GM12873 (cell line): ENCODE results near the gene PCDHGB7.

Experiments used
- TF ChIP-seq, protein P1 (sequence below): IDR thresholded peaks from 2 replicates; pipeline ENCODE4 v1.5.1; 2012; ENCODE audit warnings: low read depth, mild to moderate bottlenecking, moderate library complexity, low read length, control low read depth; ENCODE audit not compliant: insufficient read depth; ENCODE audit errors: missing control alignments

The PCDHGB7 gene

DNA sequence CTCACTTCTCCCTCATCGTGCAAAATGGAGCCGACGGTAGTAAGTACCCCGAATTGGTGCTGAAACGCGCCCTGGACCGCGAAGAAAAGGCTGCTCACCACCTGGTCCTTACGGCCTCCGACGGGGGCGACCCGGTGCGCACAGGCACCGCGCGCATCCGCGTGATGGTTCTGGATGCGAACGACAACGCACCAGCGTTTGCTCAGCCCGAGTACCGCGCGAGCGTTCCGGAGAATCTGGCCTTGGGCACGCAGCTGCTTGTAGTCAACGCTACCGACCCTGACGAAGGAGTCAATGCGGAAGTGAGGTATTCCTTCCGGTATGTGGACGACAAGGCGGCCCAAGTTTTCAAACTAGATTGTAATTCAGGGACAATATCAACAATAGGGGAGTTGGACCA is 13.8 kb downstream of the PCDHGB7 start:
- TF ChIP-seq, protein P1, sequence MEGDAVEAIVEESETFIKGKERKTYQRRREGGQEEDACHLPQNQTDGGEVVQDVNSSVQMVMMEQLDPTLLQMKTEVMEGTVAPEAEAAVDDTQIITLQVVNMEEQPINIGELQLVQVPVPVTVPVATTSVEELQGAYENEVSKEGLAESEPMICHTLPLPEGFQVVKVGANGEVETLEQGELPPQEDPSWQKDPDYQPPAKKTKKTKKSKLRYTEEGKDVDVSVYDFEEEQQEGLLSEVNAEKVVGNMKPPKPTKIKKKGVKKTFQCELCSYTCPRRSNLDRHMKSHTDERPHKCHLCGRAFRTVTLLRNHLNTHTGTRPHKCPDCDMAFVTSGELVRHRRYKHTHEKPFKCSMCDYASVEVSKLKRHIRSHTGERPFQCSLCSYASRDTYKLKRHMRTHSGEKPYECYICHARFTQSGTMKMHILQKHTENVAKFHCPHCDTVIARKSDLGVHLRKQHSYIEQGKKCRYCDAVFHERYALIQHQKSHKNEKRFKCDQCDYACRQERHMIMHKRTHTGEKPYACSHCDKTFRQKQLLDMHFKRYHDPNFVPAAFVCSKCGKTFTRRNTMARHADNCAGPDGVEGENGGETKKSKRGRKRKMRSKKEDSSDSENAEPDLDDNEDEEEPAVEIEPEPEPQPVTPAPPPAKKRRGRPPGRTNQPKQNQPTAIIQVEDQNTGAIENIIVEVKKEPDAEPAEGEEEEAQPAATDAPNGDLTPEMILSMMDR = no peak

DNA sequence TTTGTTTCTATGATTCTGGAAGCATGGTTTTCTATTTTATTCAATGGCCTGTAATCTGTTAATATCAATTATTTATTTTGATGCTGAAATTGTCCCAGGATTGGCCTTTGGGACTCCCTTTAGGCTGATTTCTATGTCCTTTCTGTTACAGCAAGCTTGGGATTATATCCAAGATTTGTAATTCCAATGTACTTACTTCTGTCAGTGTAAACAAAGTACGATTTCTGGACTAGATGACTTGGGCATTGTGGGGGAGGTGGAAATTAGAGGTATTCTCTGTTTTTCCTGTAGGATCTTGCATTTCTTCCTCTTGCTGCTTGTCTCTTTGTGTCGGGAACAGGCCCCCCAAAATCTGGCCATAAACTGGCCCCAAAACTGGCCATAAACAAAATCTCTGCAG is 16.5 kb downstream of the PCDHGB7 start:
- TF ChIP-seq, protein P1 = no peak

DNA sequence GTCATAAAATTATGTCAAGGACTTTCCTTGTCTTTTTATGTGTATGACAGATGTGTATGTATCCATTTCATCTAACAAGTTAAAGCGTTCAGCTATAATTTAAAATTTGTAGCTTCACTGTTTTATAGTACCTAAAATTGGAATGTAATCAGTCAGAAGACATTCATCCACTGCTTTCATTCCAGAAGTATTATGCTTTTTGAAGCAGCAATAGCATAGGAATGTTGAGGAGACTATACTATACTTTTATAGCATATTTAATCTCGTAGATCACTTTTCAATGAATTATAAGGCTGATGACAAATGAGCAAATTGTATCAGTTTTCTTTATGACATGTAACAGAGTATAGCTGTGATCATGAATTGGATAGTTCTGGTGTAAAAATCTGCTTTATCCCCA is 19.7 kb downstream of the PCDHGB7 start:
- TF ChIP-seq, protein P1 = no peak

GRCh38 chr5:141439411-141440141 is 22.1 kb downstream of the PCDHGB7 start:
- TF ChIP-seq, protein P1 = no peak

- TF ChIP-seq, protein P1 = no peak
These were observed 22.9 kb downstream of the PCDHGB7 start for GRCh38 chr5:141440341-141440740.

GRCh38 chr5:141441571-141442170 is 24.2 kb downstream of the PCDHGB7 start:
- TF ChIP-seq, protein P1 = no peak

DNA sequence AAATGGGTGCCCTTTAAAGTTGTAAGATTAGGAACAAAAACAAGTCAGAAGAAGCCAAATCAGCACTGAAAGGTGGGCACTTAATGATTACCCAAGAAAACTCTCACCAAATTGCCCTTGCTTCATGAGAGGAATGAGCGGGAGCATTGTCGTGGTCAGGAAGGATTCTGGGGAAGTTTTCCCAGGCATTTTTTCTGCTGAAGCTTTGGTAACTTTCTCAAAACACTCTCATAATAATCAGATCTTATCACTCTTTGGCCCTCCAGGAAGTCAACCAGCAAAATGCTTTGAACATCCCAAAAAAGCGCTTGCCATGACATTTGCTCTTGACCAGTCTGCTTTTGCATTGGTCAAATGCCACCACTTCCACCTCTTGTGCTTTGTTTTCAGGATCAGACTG is 47.9 kb downstream of the PCDHGB7 start:
- TF ChIP-seq, protein P1 = no peak
